Spleen (tissue), 11 donors: Measurements from ENCODE around the gene CCNE1. TPM values are rescaled to one million over a fixed set of nuclear protein-coding genes. Genes with fewer than 3 reads are reported as not detected.

Source experiments
- DNase-seq: peaks from one replicate; pipeline ENCODE4 v3.0.0-alpha.2; 2020
- H3K27ac ChIP-seq, 8 donors: fragments of 200-600 bp; sonication (generic) in 7 of 8; 1 replicate in 4 of 8; 2 replicates in 4 of 8; pipeline versions ENCODE4 v1.5.0 to v1.8.0; 2016 to 2021; ENCODE audit warnings: inconsistent platforms in 4 of 8, mild to moderate bottlenecking in 4 of 8, moderate library complexity in 1 of 8
- H3K27me3 ChIP-seq, 7 donors: fragments of 200-600 bp; sonication (generic) in 6 of 7; replicated peaks in 1 of 7; 1 replicate in 4 of 7; 2 replicates in 3 of 7; pipeline versions ENCODE4 v1.5.0 to v1.8.0; 2016 to 2021; ENCODE audit warnings: inconsistent platforms in 3 of 7, mild to moderate bottlenecking in 1 of 7
- H3K36me3 ChIP-seq, 6 donors: fragments of 200-600 bp; sonication (generic) in 5 of 6; 1 replicate in 4 of 6; 2 replicates in 2 of 6; pipeline versions ENCODE4 v1.5.0 to v1.8.0; 2016 to 2021; ENCODE audit warnings: inconsistent platforms in 2 of 6
- H3K4me1 ChIP-seq, 6 donors: fragments of 200-600 bp; sonication (generic) in 5 of 6; 1 replicate in 3 of 6; 2 replicates in 3 of 6; pipeline versions ENCODE4 v1.5.0 to v1.8.0; 2016 to 2021; ENCODE audit warnings: inconsistent platforms in 3 of 6
- H3K4me3 ChIP-seq, 8 donors: fragments of 200-600 bp; sonication (generic) in 7 of 8; 1 replicate in 4 of 8; 2 replicates in 4 of 8; pipeline versions ENCODE4 v1.5.0 to v1.8.0; 2016 to 2021; ENCODE audit warnings: inconsistent platforms in 4 of 8, mild to moderate bottlenecking in 4 of 8, moderate library complexity in 2 of 8
- H3K9me3 ChIP-seq, 8 donors: fragments of 200-600 bp; sonication (generic) in 7 of 8; 1 replicate in 4 of 8; 2 replicates in 4 of 8; pipeline versions ENCODE4 v1.5.0 to v1.8.0; 2016 to 2021; ENCODE audit warnings: inconsistent platforms in 4 of 8
- POLR2A ChIP-seq, 3 donors: fragments of 450-650 bp; IDR thresholded peaks; one replicate each; pipeline ENCODE4 v1.5.1; 2017; ENCODE audit warnings: antibody characterized with exemption in 3 of 3, mild to moderate bottlenecking in 1 of 3
- POLR2AphosphoS5 ChIP-seq, 3 donors: sonication (generic); formaldehyde crosslinking; IDR thresholded peaks; one replicate each; pipeline ENCODE4 v1.5.1; 2017; ENCODE audit warnings: antibody characterized with exemption in 3 of 3
- WGBS, 5 donors: extraction: QIAGEN DNeasy Blood & Tissue Kit in 3 of 5; methylation state at CpG; one replicate each; pipeline versions ENCODE4 v1.1.5 to v1.1.7; 2013 to 2018; 5-methylcytosine and 5-hydroxymethylcytosine counted together
- intact Hi-C: fragments of 100-400 bp; cut with DNase I; formaldehyde crosslinking; loops from one replicate; pipeline ENCODE4 v1.15.0; 2023; ENCODE audit warnings: low total_unique reads
- polyA plus RNA-seq, 3 donors: library from polyadenylated mRNA; stranded (reverse); fragments of 200-250 nt; gene quantifications; one replicate each; pipeline ENCODE4 v1.2.1, GENCODE V29; 2013
- total RNA-seq, 7 donors: library from RNA; depleted of rRNA in 3 of 7; stranded (reverse); fragments of >200 nt in 3 of 7; fragmentation: NEBNext Ultra II Directional in 4 of 7; extraction: Animal tissue kit (Norgen Biotek cat#: 25700) in 4 of 7; gene quantifications; one replicate each; pipeline versions ENCODE4 v1.1.0 to v1.2.1, GENCODE V29; 2016 to 2021
- TF ChIP-seq, protein P1 (sequence below), 11 experiments: fragments of 200-600 bp in 7 of 11; fragments of 450-650 bp in 4 of 11; sonication (generic) in 4 of 11; IDR thresholded peaks in 8 of 11; conservative IDR thresholded peaks in 3 of 11; 1 replicate in 7 of 11; 2 replicates in 4 of 11; pipeline versions ENCODE4 v1.4.0 to v1.8.0; 2016 to 2021; ENCODE audit warnings: antibody characterized with exemption in 11 of 11, inconsistent platforms in 4 of 11, mild to moderate bottlenecking in 1 of 11
- donor health status: healthy with polysubstance abuse.
- donor health status: DM: no; HTN: no; CAD: no; lungs with moderate emphysema.
- donor health status: DM: no; HTN: no; CAD: no.
- donor health status: Bipolar disorder and iron deficiency.
- donor health status: healthy.
- donor health status: DM: no; HTN: no; CAD: no.
- donor health status: DM: yes; HTN: yes; CAD: no.

The CCNE1 gene
- total and polyA plus RNA-seq, 10 donors = 2.3 to 4.8 (median 3.9) TPM

DNA sequence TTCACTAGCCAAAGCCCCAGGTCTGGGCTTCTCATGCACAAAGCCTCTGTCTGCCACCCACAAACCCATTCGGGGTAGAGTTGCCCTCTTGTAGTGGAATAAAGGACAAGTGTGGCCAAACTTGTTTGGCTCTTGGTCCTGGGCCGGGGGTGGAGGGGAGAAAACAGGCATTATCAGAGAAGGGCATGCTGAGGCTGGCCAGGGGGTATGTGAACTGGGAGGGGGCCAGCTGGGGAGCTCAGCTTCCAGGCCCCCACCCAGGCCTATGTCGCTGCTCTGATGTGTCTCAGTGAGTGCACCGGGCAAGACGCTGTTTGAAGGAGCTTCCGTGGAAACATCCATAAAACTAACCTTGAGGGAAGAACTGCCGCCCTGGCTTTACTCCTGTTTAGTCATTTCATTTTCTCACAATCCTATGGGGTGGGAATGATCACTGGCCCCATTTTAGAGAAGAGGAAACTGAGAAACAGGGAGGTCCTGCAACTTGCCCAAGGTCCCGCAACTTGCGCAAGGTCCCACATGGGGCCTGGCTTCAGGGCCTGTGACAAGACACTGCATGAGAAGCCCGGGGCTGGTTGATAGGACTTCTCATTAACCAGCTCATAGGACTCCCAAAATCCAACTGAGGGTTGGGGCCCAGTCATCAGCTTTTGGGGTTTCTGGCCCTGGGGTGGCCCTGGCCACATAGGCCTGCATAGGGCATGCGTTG, 30.8 kb downstream of the CCNE1 start:
- H3K27me3 ChIP-seq = peaks cover 0 to 23% (median 0%) of the 10 kb centered on the region in 7 donors
- 77 to 89% (median 81%) methylated on average over 10 to 11 of the region's 11 CpGs for WGBS, 5 donors
- H3K9me3 ChIP-seq = no peaks in the 10 kb centered on the region
- H3K4me3 ChIP-seq = peak overlapping the region in 3 of 8 donors; percentile 70 to 98 (median 93)
- peak overlapping the region in 3 of 8 donors; percentile 10 to 91 (median 91) for H3K27ac ChIP-seq
- H3K4me1 ChIP-seq = peaks cover 10 to 33% (median 28%) of the 10 kb centered on the region in 6 donors
- no peak for TF ChIP-seq POLR2AphosphoS5 (IDR thresholded peaks at IDR 0.05)
- TF ChIP-seq POLR2A (IDR thresholded peaks at IDR 0.05) = no peak
- TF ChIP-seq, protein P1, sequence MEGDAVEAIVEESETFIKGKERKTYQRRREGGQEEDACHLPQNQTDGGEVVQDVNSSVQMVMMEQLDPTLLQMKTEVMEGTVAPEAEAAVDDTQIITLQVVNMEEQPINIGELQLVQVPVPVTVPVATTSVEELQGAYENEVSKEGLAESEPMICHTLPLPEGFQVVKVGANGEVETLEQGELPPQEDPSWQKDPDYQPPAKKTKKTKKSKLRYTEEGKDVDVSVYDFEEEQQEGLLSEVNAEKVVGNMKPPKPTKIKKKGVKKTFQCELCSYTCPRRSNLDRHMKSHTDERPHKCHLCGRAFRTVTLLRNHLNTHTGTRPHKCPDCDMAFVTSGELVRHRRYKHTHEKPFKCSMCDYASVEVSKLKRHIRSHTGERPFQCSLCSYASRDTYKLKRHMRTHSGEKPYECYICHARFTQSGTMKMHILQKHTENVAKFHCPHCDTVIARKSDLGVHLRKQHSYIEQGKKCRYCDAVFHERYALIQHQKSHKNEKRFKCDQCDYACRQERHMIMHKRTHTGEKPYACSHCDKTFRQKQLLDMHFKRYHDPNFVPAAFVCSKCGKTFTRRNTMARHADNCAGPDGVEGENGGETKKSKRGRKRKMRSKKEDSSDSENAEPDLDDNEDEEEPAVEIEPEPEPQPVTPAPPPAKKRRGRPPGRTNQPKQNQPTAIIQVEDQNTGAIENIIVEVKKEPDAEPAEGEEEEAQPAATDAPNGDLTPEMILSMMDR (IDR thresholded peaks at IDR 0.05 in 8 of 11, conservative IDR thresholded peaks at IDR 0.05 in 3 of 11) = no peak
- intact Hi-C loops = no loop called here
- no peak for DNase-seq
- no peaks in the 10 kb centered on the region for H3K36me3 ChIP-seq

GRCh38 chr19:29843180-29844051, 31.6 kb downstream of the CCNE1 start:
- peak; percentile 88 for DNase-seq
- TF ChIP-seq POLR2AphosphoS5 (IDR thresholded peaks at IDR 0.05) = peak in 1 of 3 donors; percentile 14
- TF ChIP-seq POLR2A (IDR thresholded peaks at IDR 0.05) = no peak
- 7 to 20% (median 10%) methylated on average over 14 to 48 of the region's 48 CpGs for whole genome bisulfite sequencing, 5 donors
- peak overlapping the region; percentile 12 to 98 (median 70) for H3K4me3 ChIP-seq
- peaks cover 0 to 23% (median 0%) of the 10 kb centered on the region in 7 donors for H3K27me3 ChIP-seq
- peak overlapping the region in 5 of 8 donors; percentile 10 to 91 (median 90) for H3K27ac ChIP-seq
- peaks cover 10 to 39% (median 28%) of the 10 kb centered on the region in 6 donors for H3K4me1 ChIP-seq
- no peaks in the 10 kb centered on the region for H3K9me3 ChIP-seq
- no peaks in the 10 kb centered on the region for H3K36me3 ChIP-seq
- intact Hi-C loops = no loop called here

GRCh38 chr19:29844891-29845573, 33.2 kb downstream of the CCNE1 start:
- Histone ChIP-seq H3K4me1 (peaks cover 10 to 39% (median 28%) of the 10 kb centered on the region in 6 donors), H3K9me3 (no peaks in the 10 kb centered on the region), H3K27ac (peak overlapping the region; percentile 66 to 93 (median 88)), H3K4me3 (peak overlapping the region; percentile 58 to 98 (median 85)), H3K36me3 (no peaks in the 10 kb centered on the region), H3K27me3 (peaks cover 0 to 23% (median 0%) of the 10 kb centered on the region in 7 donors)
- TF ChIP-seq POLR2A (IDR thresholded peaks at IDR 0.05) (no peak), POLR2AphosphoS5 (IDR thresholded peaks at IDR 0.05) (peak; percentile 69 to 88 (median 83))
- TF ChIP-seq, protein P1 (IDR thresholded peaks at IDR 0.05 in 8 of 11, conservative IDR thresholded peaks at IDR 0.05 in 3 of 11) = peak in 1 of 11 experiments; percentile 14
- intact Hi-C loops = no loop called here
- DNase-seq = peak; percentile 98
- 0 to 1% (median 1%) methylated on average over 28 to 49 of the region's 49 CpGs for WGBS, 5 donors

DNA sequence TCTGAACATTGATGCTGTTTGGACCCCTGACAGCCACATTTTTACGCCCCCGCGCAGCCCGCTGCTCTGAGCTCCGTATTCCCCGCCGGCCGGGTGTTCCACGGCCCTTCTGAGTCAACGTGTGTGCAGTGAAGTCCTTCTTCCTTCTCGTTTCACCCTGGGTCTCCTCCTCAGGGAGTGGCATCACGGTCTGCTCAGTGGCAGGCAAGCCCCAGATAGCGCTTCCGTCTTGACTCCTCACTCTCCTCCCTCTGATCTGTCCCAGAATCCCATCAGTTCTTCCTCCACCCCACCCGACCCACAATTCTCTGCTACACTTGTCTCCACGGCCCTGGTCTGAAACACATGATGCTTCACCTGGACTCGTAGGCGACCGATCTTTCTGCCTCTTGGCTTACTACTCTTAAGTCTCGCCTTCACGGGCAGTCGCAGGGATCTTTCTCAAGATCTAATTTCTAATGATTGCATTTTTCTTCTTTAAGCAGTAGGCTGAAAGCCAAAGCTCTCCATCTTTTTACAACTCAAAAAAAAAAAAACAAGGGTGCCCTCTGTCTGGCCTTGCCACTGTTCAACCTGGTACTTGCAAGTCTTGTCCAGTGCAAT, 33.9 kb downstream of the CCNE1 start:
- Histone ChIP-seq H3K9me3 (no peaks in the 10 kb centered on the region), H3K4me3 (peak overlapping the region; percentile 58 to 98 (median 85)), H3K4me1 (peaks cover 10 to 39% (median 28%) of the 10 kb centered on the region in 6 donors), H3K27me3 (peaks cover 0 to 23% (median 0%) of the 10 kb centered on the region in 7 donors), H3K36me3 (no peaks in the 10 kb centered on the region), H3K27ac (peak overlapping the region; percentile 66 to 93 (median 88))
- WGBS, 5 donors = 4 to 9% (median 7%) methylated on average over 22 of the region's 22 CpGs
- TF ChIP-seq, protein P1 (IDR thresholded peaks at IDR 0.05 in 8 of 11, conservative IDR thresholded peaks at IDR 0.05 in 3 of 11) = no peak
- TF ChIP-seq POLR2AphosphoS5 (IDR thresholded peaks at IDR 0.05) = no peak
- intact Hi-C loops = no loop called here
- peak; percentile 84 for DNase-seq
